Measurements from ENCODE around the gene CLN6. TPM values are rescaled to one million over a fixed set of nuclear protein-coding genes. Genes with fewer than 3 reads are reported as not detected.

The CLN6 gene
- total RNA-seq, 2 experiments from 2014 or later, result 60.2 to 117 TPM

DNA sequence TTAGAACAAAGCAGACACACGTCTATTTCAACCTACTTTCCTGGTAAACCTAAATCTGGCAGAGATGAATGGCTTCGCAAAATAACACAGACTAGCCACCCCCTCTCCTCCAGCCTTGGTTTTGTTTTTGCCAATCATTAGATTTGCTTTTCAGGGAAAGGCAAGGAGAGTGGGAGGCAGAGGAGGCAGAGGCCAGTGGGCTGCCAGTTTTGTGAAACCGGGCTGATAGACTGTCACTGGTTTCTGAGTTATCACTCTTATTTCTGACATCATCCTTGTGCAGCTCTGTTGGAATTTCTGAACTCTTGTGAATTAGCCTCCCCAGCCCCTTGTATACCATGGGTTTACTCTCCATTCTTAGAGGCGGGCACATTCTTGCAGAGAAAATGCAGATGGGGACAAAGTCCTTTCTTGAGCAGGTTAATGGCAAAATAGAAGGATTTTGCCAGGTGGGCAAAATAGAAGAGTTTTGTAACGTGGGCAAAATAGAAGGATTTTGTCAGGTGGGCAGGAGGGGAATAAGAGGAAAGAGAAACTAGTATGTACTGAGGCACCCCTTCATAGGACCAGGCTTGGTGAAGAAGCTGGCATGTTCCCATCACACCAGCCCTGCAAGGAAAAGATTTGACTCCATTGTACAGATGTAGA lies 44.8 kb upstream of the CLN6 start:
- Histone ChIP-seq H3K4me1 (ENCODE audit: insufficient read depth, low read length, poor library complexity, severe bottlenecking) (peaks cover 8% of the 10 kb centered on the region), H3K36me3 (ENCODE audit: insufficient read depth, low read length) (no peaks in the 10 kb centered on the region), H4K20me1 (ENCODE audit: insufficient read depth, low read length) (peaks cover 6% of the 10 kb centered on the region; the same call in 1 of the 2 replicates), H3K9me2 (ENCODE audit: insufficient read depth, low read length) (no peaks in the 10 kb centered on the region), H3K9me3 (ENCODE audit: low read length) (no peaks in the 10 kb centered on the region), H3K4me3 (ENCODE audit: low read depth, low read length, poor library complexity, severe bottlenecking) (no peak overlapping the region), H2AFZ (ENCODE audit: low read length) (no peak overlapping the region), H3K79me2 (ENCODE audit: insufficient read depth, low read depth, low read length) (peaks cover 11% of the 10 kb centered on the region), H3K27ac (ENCODE audit: low read depth, low read length, poor library complexity, severe bottlenecking) (no peak overlapping the region), H3K4me2 (ENCODE audit: low read length) (no peak overlapping the region)
- DNase-seq (ENCODE audit: low spot score), result no peak
- intact Hi-C loops (cut with micrococcal nuclease; ENCODE audit: unreplicated experiment), result no loop called here
- BruUV-seq (replicated peaks), result no TSS peak
- TF ChIP-seq CTCF (conservative IDR thresholded peaks at IDR 0.05; ENCODE audit: low read length) (no peak), EZH2phosphoT487 (IDR thresholded peaks at IDR 0.05; ENCODE audit: borderline replicate concordance, low read depth, low read length) (no peak)
- ChIA-PET CTCF (ENCODE audit: unreplicated experiment) (no interaction called here), POLR2A (interaction anchor here (0.6 kb wide), 1 partner anchor 307 kb away, joined by 3 read pairs; no protein-coding TSS in a partner anchor)

DNA sequence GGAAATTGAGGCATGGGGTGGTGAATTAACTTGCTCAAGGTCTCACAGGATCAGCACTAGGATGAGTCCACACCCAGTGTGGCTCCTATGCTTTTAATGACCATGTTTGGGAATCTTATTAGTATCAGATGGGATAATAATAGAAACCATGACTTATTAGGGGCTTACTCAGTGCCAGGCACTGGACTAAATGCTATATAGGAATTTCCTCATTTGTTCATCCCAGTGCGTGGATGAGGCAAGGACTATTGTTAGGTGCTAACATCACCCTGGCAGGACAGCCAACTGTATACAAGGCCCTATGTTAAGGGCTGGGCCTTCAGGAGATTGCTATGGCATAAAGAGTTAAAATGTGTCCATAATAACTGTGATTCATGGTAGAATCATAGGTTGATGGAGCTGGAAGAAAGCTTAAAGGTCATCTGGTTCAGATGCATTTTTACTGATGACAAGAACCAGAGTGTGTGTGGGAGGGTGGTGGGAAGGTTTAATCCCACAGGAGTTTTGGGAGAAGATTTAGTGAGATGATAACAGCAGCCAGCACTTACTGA lies 43.3 kb upstream of the CLN6 start:
- Histone ChIP-seq H3K36me3 (ENCODE audit: insufficient read depth, low read length) (no peaks in the 10 kb centered on the region), H3K79me2 (ENCODE audit: insufficient read depth, low read depth, low read length) (no peaks in the 10 kb centered on the region), H3K4me3 (ENCODE audit: low read depth, low read length, poor library complexity, severe bottlenecking) (no peak overlapping the region), H3K9me2 (ENCODE audit: insufficient read depth, low read length) (no peaks in the 10 kb centered on the region), H3K9me3 (ENCODE audit: low read length) (no peaks in the 10 kb centered on the region), H2AFZ (ENCODE audit: low read length) (no peak overlapping the region), H4K20me1 (ENCODE audit: insufficient read depth, low read length) (no peaks in the 10 kb centered on the region), H3K4me1 (ENCODE audit: insufficient read depth, low read length, poor library complexity, severe bottlenecking) (peaks cover 8% of the 10 kb centered on the region), H3K27ac (ENCODE audit: low read depth, low read length, poor library complexity, severe bottlenecking) (no peak overlapping the region), H3K4me2 (ENCODE audit: low read length) (no peak overlapping the region)
- ChIA-PET POLR2A (no interaction called here), CTCF (ENCODE audit: unreplicated experiment) (no interaction called here)
- BruUV-seq (replicated peaks), result no TSS peak
- DNase-seq (ENCODE audit: low spot score), result no peak
- TF ChIP-seq CTCF (conservative IDR thresholded peaks at IDR 0.05; ENCODE audit: low read length), result no peak
- no peak for TF ChIP-seq EZH2phosphoT487 (IDR thresholded peaks at IDR 0.05; ENCODE audit: borderline replicate concordance, low read depth, low read length)
- intact Hi-C loops (cut with micrococcal nuclease; ENCODE audit: unreplicated experiment), result no loop called here

DNA sequence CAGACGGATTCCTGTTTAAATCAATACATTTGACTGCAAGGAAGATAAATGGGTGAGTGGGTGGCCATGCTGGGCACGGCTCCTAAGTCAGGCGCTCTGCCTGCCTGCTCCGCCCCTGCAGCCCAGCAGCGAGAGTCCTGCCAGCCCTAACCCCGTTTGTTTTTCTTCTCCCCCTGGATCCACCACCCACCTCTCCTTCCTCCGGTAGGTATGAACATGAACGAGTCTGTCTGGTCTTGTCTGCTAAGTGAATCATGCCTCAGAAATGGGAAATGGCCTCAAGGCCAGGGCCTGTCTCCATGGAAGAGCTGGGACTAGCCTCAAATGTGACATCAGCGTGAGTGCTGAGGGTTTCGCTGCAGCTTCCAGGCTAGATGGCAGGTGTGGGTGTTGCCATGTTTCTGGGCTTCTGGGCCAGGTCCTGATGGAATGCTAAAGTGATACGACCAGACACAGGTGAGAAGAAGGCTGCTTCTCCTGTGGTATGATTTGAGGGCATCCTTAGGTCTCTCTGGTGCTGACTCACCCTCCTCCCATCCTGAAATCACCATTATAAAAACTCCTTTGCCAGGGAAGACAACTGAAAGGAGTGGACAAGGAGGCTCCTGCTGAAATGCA lies 42.4 kb upstream of the CLN6 start:
- DNase-seq (ENCODE audit: low spot score), result no peak
- no peaks in the 10 kb centered on the region for H4K20me1 ChIP-seq (ENCODE audit: insufficient read depth, low read length)
- H3K27ac ChIP-seq (ENCODE audit: low read depth, low read length, poor library complexity, severe bottlenecking), result no peak overlapping the region
- BruUV-seq (replicated peaks), result no TSS peak
- no peak overlapping the region for H3K4me3 ChIP-seq (ENCODE audit: low read depth, low read length, poor library complexity, severe bottlenecking)
- no peaks in the 10 kb centered on the region for H3K9me3 ChIP-seq (ENCODE audit: low read length)
- TF ChIP-seq EZH2phosphoT487 (IDR thresholded peaks at IDR 0.05; ENCODE audit: borderline replicate concordance, low read depth, low read length) (no peak), CTCF (conservative IDR thresholded peaks at IDR 0.05; ENCODE audit: low read length) (no peak)
- H2AFZ ChIP-seq (ENCODE audit: low read length), result no peak overlapping the region
- H3K36me3 ChIP-seq (ENCODE audit: insufficient read depth, low read length), result no peaks in the 10 kb centered on the region
- POLR2A ChIA-PET, result no interaction called here
- no peaks in the 10 kb centered on the region for H3K9me2 ChIP-seq (ENCODE audit: insufficient read depth, low read length)
- H3K79me2 ChIP-seq (ENCODE audit: insufficient read depth, low read depth, low read length), result no peaks in the 10 kb centered on the region
- peaks cover 3% of the 10 kb centered on the region for H3K4me1 ChIP-seq (ENCODE audit: insufficient read depth, low read length, poor library complexity, severe bottlenecking)
- H3K4me2 ChIP-seq (ENCODE audit: low read length), result no peak overlapping the region
- CTCF ChIA-PET (ENCODE audit: unreplicated experiment), result no interaction called here
- intact Hi-C loops (cut with micrococcal nuclease; ENCODE audit: unreplicated experiment), result no loop called here
